UCSD-AML1 (cell line): ENCODE measurements around the gene ADRM1.

Experiments
- DNase-seq: peaks from one replicate; lab custom pipeline; 2025; ENCODE audit not compliant: unreplicated experiment; lab: John Stamatoyannopoulos, UW

Gene ADRM1

GRCh38 chr20:62280303-62280702, 22.5 kb upstream of the ADRM1 start:
- DNase-seq, result no peak

- DNase-seq, result no peak
These were observed 21.4 kb upstream of the ADRM1 start for GRCh38 chr20:62281161-62281933.

- no peak for DNase-seq
These were observed 20.7 kb upstream of the ADRM1 start for GRCh38 chr20:62282103-62282502.

GRCh38 chr20:62282877-62283503, 19.8 kb upstream of the ADRM1 start:
- DNase-seq, result no peak

- DNase-seq, result no peak
These were observed 18.3 kb upstream of the ADRM1 start for GRCh38 chr20:62284448-62284847.

- DNase-seq, result no peak
These were observed 17.6 kb upstream of the ADRM1 start for GRCh38 chr20:62285151-62285550.

- DNase-seq, result peak; percentile 81
These were observed 17.1 kb upstream of the ADRM1 start for GRCh38 chr20:62285722-62286121.

GRCh38 chr20:62286493-62287064, 16.2 kb upstream of the ADRM1 start:
- no peak for DNase-seq

GRCh38 chr20:62287129-62287528, 15.7 kb upstream of the ADRM1 start:
- DNase-seq, result no peak

GRCh38 chr20:62287759-62288534, 14.8 kb upstream of the ADRM1 start:
- DNase-seq, result no peak

GRCh38 chr20:62288535-62289105, 14.2 kb upstream of the ADRM1 start:
- no peak for DNase-seq

- DNase-seq, result no peak
These were observed 13.7 kb upstream of the ADRM1 start for GRCh38 chr20:62289131-62289530.

GRCh38 chr20:62289898-62290297, 12.9 kb upstream of the ADRM1 start:
- DNase-seq, result no peak

GRCh38 chr20:62291251-62292066, 11.3 kb upstream of the ADRM1 start:
- DNase-seq, result no peak

GRCh38 chr20:62292108-62292507, 10.7 kb upstream of the ADRM1 start:
- no peak for DNase-seq

GRCh38 chr20:62293111-62293784, 9.5 kb upstream of the ADRM1 start:
- no peak for DNase-seq

GRCh38 chr20:62293946-62294345, 8.9 kb upstream of the ADRM1 start:
- no peak for DNase-seq

- no peak for DNase-seq
These were observed 8.3 kb upstream of the ADRM1 start for GRCh38 chr20:62294516-62294915.

GRCh38 chr20:62296724-62297448, 5.9 kb upstream of the ADRM1 start:
- no peak for DNase-seq
